Endothelial cell (in vitro differentiated cells): ENCODE results near the gene LARGE2. TPM values are rescaled to one million over a fixed set of nuclear protein-coding genes. Genes with fewer than 3 reads are reported as not detected.

Source experiments
- DNase-seq: peaks from one replicate; pipeline ENCODE4 v3.0.0; 2021; ENCODE audit warnings: low spot score
- H3K27ac Mint-ChIP-seq: one replicate; pipeline ENCODE4 v1.8.0; 2021; ENCODE audit warnings: mixed read lengths, inconsistent platforms; ENCODE audit not compliant: unreplicated experiment
- H3K27me3 Mint-ChIP-seq: one replicate; pipeline ENCODE4 v1.8.0; 2021; ENCODE audit warnings: mild to moderate bottlenecking, moderate library complexity, mixed read lengths, inconsistent platforms; ENCODE audit not compliant: unreplicated experiment
- H3K36me3 Mint-ChIP-seq: one replicate; pipeline ENCODE4 v1.8.0; 2021; ENCODE audit warnings: mild to moderate bottlenecking, low read depth, mixed read lengths, inconsistent platforms; ENCODE audit not compliant: unreplicated experiment
- H3K4me1 Mint-ChIP-seq: one replicate; pipeline ENCODE4 v1.8.0; 2021; ENCODE audit warnings: mild to moderate bottlenecking, mixed read lengths, inconsistent platforms; ENCODE audit not compliant: unreplicated experiment
- H3K4me3 Mint-ChIP-seq: one replicate; pipeline ENCODE4 v1.8.0; 2021; ENCODE audit warnings: mild to moderate bottlenecking, mixed read lengths, inconsistent platforms; ENCODE audit not compliant: unreplicated experiment
- H3K9me3 Mint-ChIP-seq: one replicate; pipeline ENCODE4 v1.8.0; 2021; ENCODE audit warnings: mixed read lengths, inconsistent platforms; ENCODE audit not compliant: unreplicated experiment
- total RNA-seq: library from RNA; stranded (reverse); fragmentation: NEBNext Ultra II Directional; extraction: Animal tissue kit (Norgen Biotek cat#: 25700); gene quantifications from one replicate; pipeline ENCODE4 v1.2.1, GENCODE V29; 2021; ENCODE audit not compliant: unreplicated experiment
- TF ChIP-seq, protein P1 (sequence below): fragments of 200-600 bp; sonication (generic); IDR thresholded peaks from one replicate; pipeline ENCODE4 v1.5.0; 2021; ENCODE audit warnings: antibody characterized with exemption; ENCODE audit not compliant: unreplicated experiment

The LARGE2 gene
- total RNA-seq, 1 donor from 2014 or later = 0.95 TPM

DNA sequence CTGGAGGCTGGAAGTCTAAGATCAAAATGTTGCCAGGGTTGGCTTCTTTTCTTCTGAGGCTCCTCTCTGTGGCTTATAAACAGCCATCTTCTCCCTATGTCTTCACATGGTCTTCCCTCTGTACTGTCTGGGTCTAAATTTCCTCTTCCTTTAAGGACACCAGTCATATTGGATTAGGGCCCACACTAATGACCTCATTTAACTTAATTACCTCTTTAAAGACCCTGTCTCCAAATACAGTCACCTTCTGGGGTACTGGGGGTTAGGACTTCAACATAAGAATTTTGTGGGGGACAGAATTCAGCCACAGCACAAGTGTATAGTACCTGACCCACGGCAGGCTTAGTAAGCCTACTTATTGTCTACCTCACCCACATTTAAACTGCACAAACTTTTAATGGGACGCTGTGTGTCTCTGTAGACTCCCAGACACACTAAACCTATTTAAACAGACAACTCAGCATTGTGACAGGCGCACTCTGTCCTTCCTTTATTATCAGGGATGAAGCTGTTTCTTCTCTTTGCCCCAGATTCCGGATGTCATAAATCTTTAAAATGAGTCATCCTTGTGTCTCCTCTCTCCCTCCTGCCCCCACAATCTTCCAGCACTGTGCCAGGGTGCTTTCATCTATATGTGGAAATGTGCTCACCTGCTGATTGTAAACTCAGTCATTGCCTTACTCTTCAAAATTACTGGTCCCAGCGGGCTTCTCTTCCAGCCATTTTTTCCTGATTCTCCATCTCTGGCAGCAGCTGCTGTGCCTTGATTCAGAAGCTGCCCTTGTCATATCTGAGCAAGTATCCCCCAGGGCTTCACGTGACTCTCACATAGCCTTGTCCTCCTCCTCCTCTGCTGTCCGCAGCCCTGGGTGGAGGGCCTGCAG is 42.4 kb upstream of the LARGE2 start:
- peaks cover 13% of the 10 kb centered on the region for H3K27me3 Mint-ChIP-seq
- TF ChIP-seq, protein P1, sequence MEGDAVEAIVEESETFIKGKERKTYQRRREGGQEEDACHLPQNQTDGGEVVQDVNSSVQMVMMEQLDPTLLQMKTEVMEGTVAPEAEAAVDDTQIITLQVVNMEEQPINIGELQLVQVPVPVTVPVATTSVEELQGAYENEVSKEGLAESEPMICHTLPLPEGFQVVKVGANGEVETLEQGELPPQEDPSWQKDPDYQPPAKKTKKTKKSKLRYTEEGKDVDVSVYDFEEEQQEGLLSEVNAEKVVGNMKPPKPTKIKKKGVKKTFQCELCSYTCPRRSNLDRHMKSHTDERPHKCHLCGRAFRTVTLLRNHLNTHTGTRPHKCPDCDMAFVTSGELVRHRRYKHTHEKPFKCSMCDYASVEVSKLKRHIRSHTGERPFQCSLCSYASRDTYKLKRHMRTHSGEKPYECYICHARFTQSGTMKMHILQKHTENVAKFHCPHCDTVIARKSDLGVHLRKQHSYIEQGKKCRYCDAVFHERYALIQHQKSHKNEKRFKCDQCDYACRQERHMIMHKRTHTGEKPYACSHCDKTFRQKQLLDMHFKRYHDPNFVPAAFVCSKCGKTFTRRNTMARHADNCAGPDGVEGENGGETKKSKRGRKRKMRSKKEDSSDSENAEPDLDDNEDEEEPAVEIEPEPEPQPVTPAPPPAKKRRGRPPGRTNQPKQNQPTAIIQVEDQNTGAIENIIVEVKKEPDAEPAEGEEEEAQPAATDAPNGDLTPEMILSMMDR = no peak
- H3K4me3 Mint-ChIP-seq = no peak overlapping the region
- H3K36me3 Mint-ChIP-seq = peaks cover 39% of the 10 kb centered on the region
- H3K4me1 Mint-ChIP-seq = peaks cover 8% of the 10 kb centered on the region
- no peak overlapping the region for H3K27ac Mint-ChIP-seq
- H3K9me3 Mint-ChIP-seq = no peaks in the 10 kb centered on the region
- no peak for DNase-seq

DNA sequence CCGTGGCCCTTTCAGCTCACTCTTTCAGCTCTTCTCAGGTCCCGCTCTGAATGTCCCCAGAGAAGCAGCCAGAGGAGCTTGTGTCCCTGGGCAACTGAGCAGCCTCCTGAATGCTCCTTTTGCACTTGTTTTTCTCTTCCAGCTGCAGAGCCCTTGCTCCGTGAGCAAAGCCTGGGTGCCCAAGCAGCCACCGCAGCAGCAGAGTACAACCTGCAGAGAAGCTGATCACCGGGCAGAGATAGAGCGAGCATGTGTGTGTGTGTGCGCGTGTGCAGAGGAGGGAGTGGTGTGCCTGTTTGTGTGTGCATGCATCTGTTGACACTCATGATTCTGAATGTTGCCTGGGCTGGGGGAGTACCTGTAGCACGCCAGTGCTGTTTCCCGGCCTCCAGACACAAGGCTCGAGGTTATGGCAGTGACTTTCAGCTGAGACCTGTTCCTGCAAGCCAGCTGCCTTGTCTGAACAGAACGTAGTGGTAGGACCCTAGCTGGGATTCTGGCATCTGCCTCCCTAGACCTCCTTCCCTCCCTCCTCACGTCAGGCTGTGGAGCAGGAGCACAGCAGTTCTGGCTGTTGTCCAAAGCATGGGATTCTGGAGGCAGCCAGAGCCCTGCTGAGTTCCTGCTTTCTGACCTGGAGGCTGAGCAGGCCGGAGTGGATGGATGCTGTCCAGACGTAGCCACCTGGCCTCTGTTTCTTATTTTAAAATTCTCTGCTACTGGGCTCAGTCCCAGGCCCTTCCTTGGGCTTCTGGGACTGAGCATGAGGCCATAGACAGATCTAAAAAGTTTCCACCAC is 41.5 kb upstream of the LARGE2 start:
- TF ChIP-seq, protein P1 = no peak
- Mint-ChIP-seq H3K4me3 (no peak overlapping the region), H3K9me3 (no peaks in the 10 kb centered on the region), H3K36me3 (peaks cover 37% of the 10 kb centered on the region), H3K4me1 (peaks cover 7% of the 10 kb centered on the region), H3K27ac (no peak overlapping the region), H3K27me3 (peaks cover 14% of the 10 kb centered on the region)
- DNase-seq = no peak

DNA sequence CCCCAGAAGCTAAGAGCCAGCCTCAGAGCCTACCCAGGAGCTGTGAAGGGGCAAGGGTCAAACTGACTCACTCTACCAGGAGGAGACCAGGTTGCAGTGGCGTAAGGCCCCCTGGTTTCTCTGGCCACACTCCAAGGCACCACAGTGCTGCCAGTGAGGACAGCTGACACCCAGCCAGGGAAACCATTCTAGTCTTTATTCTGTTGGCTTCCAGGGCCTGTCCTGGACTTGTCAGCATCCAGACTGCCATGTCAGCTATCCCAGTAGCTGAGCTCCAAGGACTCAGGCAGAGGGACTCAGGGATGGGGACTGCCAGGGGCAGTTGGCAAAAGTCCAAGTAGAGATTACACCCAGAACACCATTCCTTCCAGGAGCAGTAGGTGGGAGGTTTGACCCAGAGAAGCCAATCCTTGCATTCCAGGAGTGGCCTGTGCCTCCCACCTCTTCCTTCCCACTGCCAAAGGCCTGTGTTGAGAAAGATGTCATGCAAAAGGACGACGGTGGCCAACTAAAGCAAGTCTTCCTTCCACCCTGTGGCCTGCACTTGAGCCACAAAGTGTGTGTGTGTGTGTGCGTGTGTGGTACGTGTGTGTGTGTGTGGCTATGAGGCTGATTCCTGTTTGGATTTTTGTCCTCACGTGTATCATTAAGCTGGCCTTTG is 40.6 kb upstream of the LARGE2 start:
- H3K4me3 Mint-ChIP-seq = peak overlapping the region; percentile 26
- TF ChIP-seq, protein P1 = no peak
- DNase-seq = no peak

DNA sequence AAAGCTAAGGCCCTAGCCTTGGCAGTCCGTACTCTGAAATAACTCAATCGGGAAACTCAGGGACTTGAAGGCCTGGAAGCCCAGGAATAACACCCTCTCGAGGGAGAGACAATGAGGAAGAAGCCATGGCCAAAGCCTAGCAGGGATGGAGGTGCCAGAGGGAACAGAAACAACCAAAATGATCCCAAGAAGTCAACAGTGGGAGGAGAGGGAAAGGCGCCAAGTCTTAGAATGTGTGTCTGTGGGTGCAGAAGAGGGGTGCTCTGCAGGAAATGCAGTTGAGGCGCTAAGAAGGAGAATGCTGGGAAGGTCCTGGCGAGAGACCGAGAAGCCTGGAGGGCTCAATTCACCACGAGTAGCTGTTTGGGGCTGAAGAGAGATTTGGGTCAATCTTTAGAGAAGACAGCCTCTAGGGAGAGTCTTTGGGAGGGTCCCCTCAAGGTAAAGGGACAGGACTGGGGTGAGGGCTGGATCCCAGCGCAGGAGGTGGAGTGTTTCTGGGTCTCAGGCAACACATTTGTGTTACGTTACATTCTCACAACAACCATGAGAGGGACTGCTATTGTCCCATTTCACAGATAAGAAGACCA is 37.8 kb upstream of the LARGE2 start:
- no peaks in the 10 kb centered on the region for H3K4me1 Mint-ChIP-seq
- H3K27ac Mint-ChIP-seq = peak overlapping the region; percentile 21
- no peak for DNase-seq
- TF ChIP-seq, protein P1 = no peak
- H3K9me3 Mint-ChIP-seq = no peaks in the 10 kb centered on the region
- H3K36me3 Mint-ChIP-seq = peaks cover 18% of the 10 kb centered on the region
- H3K4me3 Mint-ChIP-seq = peak overlapping the region; percentile 80
- H3K27me3 Mint-ChIP-seq = peaks cover 18% of the 10 kb centered on the region

More for the DNA sequence above, 40.6 kb upstream of the LARGE2 start:
- no peaks in the 10 kb centered on the region for H3K9me3 Mint-ChIP-seq
- H3K4me1 Mint-ChIP-seq = no peaks in the 10 kb centered on the region
- peaks cover 29% of the 10 kb centered on the region for H3K36me3 Mint-ChIP-seq
- H3K27ac Mint-ChIP-seq = no peak overlapping the region
- H3K27me3 Mint-ChIP-seq = peaks cover 14% of the 10 kb centered on the region
